CD14-positive monocyte (primary cell): ENCODE data around the gene CARD19. TPM values are rescaled to one million over a fixed set of nuclear protein-coding genes. Genes with fewer than 3 reads are reported as not detected.

Experiments used
- DNase-seq, 3 donors: peaks; one replicate each; pipeline ENCODE4 v3.0.0-alpha.2; 2011 to 2022
- H2AFZ ChIP-seq: 2 replicates; pipeline ENCODE4 v1.6.0; 2012; ENCODE audit warnings: mild to moderate bottlenecking, low read depth, low read length, inconsistent platforms; ENCODE audit not compliant: insufficient read depth, poor library complexity, severe bottlenecking
- H3K27ac ChIP-seq, 2 donors: 1 replicate in 1 of 2; 2 replicates in 1 of 2; pipeline ENCODE4 v1.5.1; 2012 to 2013; ENCODE audit warnings: low read length in 2 of 2, control low read depth in 1 of 2, inconsistent platforms in 1 of 2, low read depth in 1 of 2, mild to moderate bottlenecking in 1 of 2
- H3K27me3 ChIP-seq, 2 donors: one replicate each; pipeline versions ENCODE4 v1.6.0 to v1.6.1; 2011 to 2013; ENCODE audit warnings: low read length in 2 of 2; ENCODE audit not compliant: control insufficient read depth in 2 of 2, insufficient read depth in 2 of 2
- H3K36me3 ChIP-seq, 2 donors: replicated peaks in 1 of 2; 1 replicate in 1 of 2; 2 replicates in 1 of 2; pipeline versions ENCODE4 v1.5.1 to v1.6.1; 2012 to 2013; ENCODE audit warnings: low read length in 2 of 2, control low read depth in 1 of 2, inconsistent platforms in 1 of 2, mild to moderate bottlenecking in 1 of 2; ENCODE audit not compliant: insufficient read depth in 2 of 2, control insufficient read depth in 1 of 2
- H3K4me1 ChIP-seq, 2 donors: 1 replicate in 1 of 2; 2 replicates in 1 of 2; pipeline versions ENCODE4 v1.5.1 to v1.6.1; 2012 to 2013; ENCODE audit warnings: low read length in 2 of 2, control low read depth in 1 of 2, inconsistent platforms in 1 of 2, mild to moderate bottlenecking in 1 of 2, moderate library complexity in 1 of 2; ENCODE audit not compliant: insufficient read depth in 2 of 2, control insufficient read depth in 1 of 2
- H3K4me2 ChIP-seq: replicated peaks from 2 replicates; pipeline ENCODE3; 2012; ENCODE audit warnings: low read length, moderate library complexity, mild to moderate bottlenecking; ENCODE audit not compliant: poor library complexity, severe bottlenecking; ENCODE audit errors: extremely low read depth
- H3K4me3 ChIP-seq, 3 experiments: fragments of 200-600 bp in 1 of 3; sonication (generic) in 1 of 3; replicated peaks in 1 of 3; 1 replicate in 2 of 3; 2 replicates in 1 of 3; pipeline ENCODE4 v1.5.1; 2011 to 2013; ENCODE audit warnings: low read length in 3 of 3, mild to moderate bottlenecking in 3 of 3, control low read depth in 2 of 3, low read depth in 2 of 3, inconsistent platforms in 1 of 3, moderate library complexity in 1 of 3
- H3K79me2 ChIP-seq: 2 replicates; pipeline ENCODE4 v1.6.0; 2012; ENCODE audit warnings: mild to moderate bottlenecking, control low read depth, inconsistent platforms, low read length, moderate library complexity; ENCODE audit not compliant: insufficient read depth
- H3K9ac ChIP-seq: 2 replicates; pipeline ENCODE4 v1.6.0; 2017; ENCODE audit warnings: low read length, mild to moderate bottlenecking; ENCODE audit not compliant: insufficient read depth, poor library complexity, severe bottlenecking
- H3K9me3 ChIP-seq, 2 donors: replicated peaks in 1 of 2; 1 replicate in 1 of 2; 2 replicates in 1 of 2; pipeline versions ENCODE4 v1.5.1 to v1.6.1; 2012 to 2013; ENCODE audit warnings: low read length in 2 of 2, control low read depth in 1 of 2; ENCODE audit not compliant: control insufficient read depth in 1 of 2, insufficient read depth in 1 of 2
- H4K20me1 ChIP-seq: 2 replicates; pipeline ENCODE4 v1.6.0; 2012; ENCODE audit warnings: mild to moderate bottlenecking, low read length, control low read depth, moderate library complexity; ENCODE audit not compliant: insufficient read depth
- H3K27ac Mint-ChIP-seq, 7 donors: one replicate each; pipeline ENCODE4 v1.8.0; 2020; ENCODE audit warnings: mild to moderate bottlenecking in 7 of 7, mixed read lengths in 7 of 7, moderate library complexity in 6 of 7, inconsistent platforms in 2 of 7
- H3K27me3 Mint-ChIP-seq, 3 donors: one replicate each; pipeline ENCODE4 v1.8.0; 2021 to 2022; ENCODE audit warnings: low read depth in 3 of 3, mild to moderate bottlenecking in 3 of 3, mixed read lengths in 3 of 3, moderate library complexity in 3 of 3, inconsistent platforms in 1 of 3
- H3K36me3 Mint-ChIP-seq, 2 donors: one replicate each; pipeline ENCODE4 v1.8.0; 2020; ENCODE audit warnings: mixed read lengths in 2 of 2, inconsistent platforms in 1 of 2, mild to moderate bottlenecking in 1 of 2
- H3K4me1 Mint-ChIP-seq: one replicate; pipeline ENCODE4 v1.8.0; 2020; ENCODE audit warnings: mild to moderate bottlenecking, mixed read lengths
- H3K4me3 Mint-ChIP-seq, 2 donors: one replicate each; pipeline ENCODE4 v1.8.0; 2020; ENCODE audit warnings: mild to moderate bottlenecking in 2 of 2, mixed read lengths in 2 of 2, moderate library complexity in 1 of 2
- H3K9me3 Mint-ChIP-seq, 7 donors: one replicate each; pipeline ENCODE4 v1.8.0; 2020 to 2022; ENCODE audit warnings: mixed read lengths in 7 of 7, mild to moderate bottlenecking in 6 of 7, moderate library complexity in 6 of 7, inconsistent platforms in 2 of 7
- WGBS: methylation state at CpG from one replicate; pipeline ENCODE4 v1.1.5; 2013; ENCODE audit warnings: missing lambda C conversion rate; ENCODE audit not compliant: insufficient coverage; 5-methylcytosine and 5-hydroxymethylcytosine counted together
- intact Hi-C, 2 donors: fragments of 100-400 bp; cut with micrococcal nuclease; formaldehyde crosslinking; loops; one replicate each; pipeline versions ENCODE4 v1.15.0 to v1.15.1; 2023
- polyA plus RNA-seq, 3 donors: library from polyadenylated mRNA; depleted of rRNA in 1 of 3; unstranded in 2 of 3; stranded (reverse) in 1 of 3; fragments of 300-500 nt in 2 of 3; fragments of >200 nt in 1 of 3; fragmentation: Illumina TruSeq in 2 of 3; gene quantifications; 1 replicate in 2 of 3; 2 replicates in 1 of 3; pipeline ENCODE4 v1.2.3, GENCODE V29; 2012 to 2021
- TF ChIP-seq, protein P1 (sequence below): fragments of 200-600 bp; IDR thresholded peaks from one replicate; pipeline ENCODE4 v1.8.0; 2022; ENCODE audit warnings: antibody characterized with exemption, mild to moderate bottlenecking

CARD19 gene
- polyA plus RNA-seq, 3 donors: 130 to 506 (median 137) TPM

DNA sequence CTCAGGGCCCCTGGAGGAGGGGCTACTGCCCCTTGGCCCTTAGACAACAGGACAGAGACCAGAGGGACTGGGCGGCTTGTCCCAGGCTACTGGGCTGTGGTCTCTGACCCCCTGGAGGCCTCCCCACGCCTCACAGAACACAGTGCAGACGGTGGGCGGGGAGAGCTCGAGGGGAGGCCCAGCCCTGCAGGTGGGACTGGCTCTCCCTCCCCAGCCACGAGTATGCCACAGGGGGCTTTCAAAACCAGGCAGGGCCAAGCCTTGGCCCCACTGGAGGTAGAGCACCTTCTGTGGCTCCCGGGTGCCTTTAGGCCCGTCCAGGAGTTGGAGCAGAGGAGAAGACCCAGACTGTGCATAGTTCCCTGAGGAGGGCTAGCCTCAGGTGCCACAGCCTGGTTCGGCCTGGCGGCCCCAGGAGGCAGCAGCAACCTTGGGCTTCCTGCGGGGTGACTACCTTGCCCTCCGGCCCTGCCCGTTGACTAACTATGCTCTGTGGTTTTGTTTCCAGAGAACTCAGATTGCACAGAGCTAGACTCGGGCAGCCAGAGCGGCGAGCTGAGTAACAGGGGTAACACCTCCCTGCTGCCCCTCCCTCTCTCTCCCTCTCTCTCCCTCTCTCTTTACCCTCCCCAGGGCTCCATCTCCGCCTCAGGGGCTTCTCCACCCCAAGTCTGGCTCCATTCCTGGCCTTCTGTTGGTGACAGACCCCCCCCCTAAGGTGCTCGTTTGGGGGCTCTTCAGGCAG lies 15.5 kb downstream of the CARD19 start:
- peak overlapping the region; percentile 98 to 100 for H3K27ac ChIP-seq
- DNase-seq: peak; percentile 88 to 92 (median 92)
- H3K4me1 Mint-ChIP-seq: peaks cover 87% of the 10 kb centered on the region
- H2AFZ ChIP-seq: no peak overlapping the region
- peaks cover 64 to 74% of the 10 kb centered on the region in 2 donors for H3K36me3 Mint-ChIP-seq
- H3K36me3 ChIP-seq: peaks cover 31 to 39% of the 10 kb centered on the region in 2 donors
- H3K4me3 Mint-ChIP-seq: peak overlapping the region in 1 of 2 donors; percentile 68
- H3K27me3 ChIP-seq: no peaks in the 10 kb centered on the region
- peaks cover 75 to 89% of the 10 kb centered on the region in 2 donors for H3K4me1 ChIP-seq
- peaks cover 0 to 2% (median 0%) of the 10 kb centered on the region in 3 donors for H3K27me3 Mint-ChIP-seq
- H3K27ac Mint-ChIP-seq: peak overlapping the region; percentile 97 to 100 (median 99)
- H3K4me3 ChIP-seq: peak overlapping the region in 1 of 3 experiments; percentile 41
- H3K9me3 ChIP-seq: no peaks in the 10 kb centered on the region
- peaks cover 30% of the 10 kb centered on the region for H4K20me1 ChIP-seq
- 44% methylated on average over 18 of the region's 18 CpGs for WGBS
- peaks cover 71% of the 10 kb centered on the region for H3K79me2 ChIP-seq
- peak overlapping the region; percentile 78 for H3K9ac ChIP-seq
- TF ChIP-seq, protein P1, sequence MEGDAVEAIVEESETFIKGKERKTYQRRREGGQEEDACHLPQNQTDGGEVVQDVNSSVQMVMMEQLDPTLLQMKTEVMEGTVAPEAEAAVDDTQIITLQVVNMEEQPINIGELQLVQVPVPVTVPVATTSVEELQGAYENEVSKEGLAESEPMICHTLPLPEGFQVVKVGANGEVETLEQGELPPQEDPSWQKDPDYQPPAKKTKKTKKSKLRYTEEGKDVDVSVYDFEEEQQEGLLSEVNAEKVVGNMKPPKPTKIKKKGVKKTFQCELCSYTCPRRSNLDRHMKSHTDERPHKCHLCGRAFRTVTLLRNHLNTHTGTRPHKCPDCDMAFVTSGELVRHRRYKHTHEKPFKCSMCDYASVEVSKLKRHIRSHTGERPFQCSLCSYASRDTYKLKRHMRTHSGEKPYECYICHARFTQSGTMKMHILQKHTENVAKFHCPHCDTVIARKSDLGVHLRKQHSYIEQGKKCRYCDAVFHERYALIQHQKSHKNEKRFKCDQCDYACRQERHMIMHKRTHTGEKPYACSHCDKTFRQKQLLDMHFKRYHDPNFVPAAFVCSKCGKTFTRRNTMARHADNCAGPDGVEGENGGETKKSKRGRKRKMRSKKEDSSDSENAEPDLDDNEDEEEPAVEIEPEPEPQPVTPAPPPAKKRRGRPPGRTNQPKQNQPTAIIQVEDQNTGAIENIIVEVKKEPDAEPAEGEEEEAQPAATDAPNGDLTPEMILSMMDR: no peak
- peaks cover 0 to 5% (median 0%) of the 10 kb centered on the region in 7 donors for H3K9me3 Mint-ChIP-seq
- peak overlapping the region; percentile 46 for H3K4me2 ChIP-seq
- intact Hi-C loops: loop anchor here in 1 of 2 donors (10.0 kb wide), 1 partner anchor 1053 kb away; no protein-coding TSS in a partner anchor

DNA sequence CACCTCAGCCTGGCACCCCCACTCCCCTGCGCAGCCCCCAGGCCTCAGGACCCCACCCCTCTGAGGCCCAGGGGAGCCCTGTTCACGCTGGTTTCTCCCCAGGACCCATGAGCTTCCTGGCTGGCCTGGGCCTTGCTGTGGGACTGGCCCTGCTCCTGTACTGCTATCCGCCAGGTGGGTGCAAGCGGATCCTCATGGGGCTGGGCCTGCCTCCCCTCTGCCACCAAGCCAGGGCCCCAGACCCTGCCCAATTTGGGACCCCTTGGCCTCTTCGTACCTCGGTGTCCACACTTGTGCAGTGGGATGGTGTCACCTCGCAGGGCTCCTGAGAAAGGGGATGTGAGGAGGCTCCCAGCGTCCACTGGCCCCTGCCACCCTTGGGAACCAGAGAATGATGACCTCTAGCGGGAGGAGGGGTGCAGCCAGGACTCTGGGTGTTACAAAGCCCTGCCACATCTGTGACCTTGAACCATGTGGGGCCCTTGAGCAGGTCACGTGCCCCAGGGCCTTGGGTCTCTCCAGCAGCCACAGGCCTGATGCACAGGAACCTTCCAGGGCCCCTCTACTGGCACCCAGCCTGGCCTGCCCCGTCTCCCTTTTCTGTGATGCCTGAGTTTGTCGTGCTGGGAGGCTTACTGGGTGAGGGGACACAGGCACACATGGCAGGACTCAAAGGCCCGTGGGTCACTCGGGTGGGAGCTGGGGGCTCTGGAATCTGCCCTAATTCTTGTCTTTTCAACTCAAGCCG lies 16.3 kb downstream of the CARD19 start:
- Mint-ChIP-seq H3K4me1 (peaks cover 87% of the 10 kb centered on the region), H3K27ac (peak overlapping the region; percentile 97 to 100 (median 99)), H3K9me3 (peaks cover 0 to 5% (median 0%) of the 10 kb centered on the region in 7 donors), H3K27me3 (peaks cover 0 to 2% (median 0%) of the 10 kb centered on the region in 3 donors), H3K4me3 (peak overlapping the region; percentile 68 to 69), H3K36me3 (peaks cover 58 to 68% of the 10 kb centered on the region in 2 donors)
- DNase-seq: peak; percentile 69 to 82 (median 72)
- H3K79me2 ChIP-seq: peaks cover 64% of the 10 kb centered on the region
- H3K4me1 ChIP-seq: peaks cover 83 to 96% of the 10 kb centered on the region in 2 donors
- 63% methylated on average over 13 of the region's 15 CpGs for WGBS
- H3K36me3 ChIP-seq: peaks cover 29 to 32% of the 10 kb centered on the region in 2 donors
- H3K4me2 ChIP-seq: peak overlapping the region; percentile 46
- H4K20me1 ChIP-seq: peaks cover 23% of the 10 kb centered on the region
- H3K4me3 ChIP-seq: peak overlapping the region in 1 of 3 experiments; percentile 41
- no peaks in the 10 kb centered on the region for H3K27me3 ChIP-seq
- no peak overlapping the region for H2AFZ ChIP-seq
- intact Hi-C loops: loop anchor here in 1 of 2 donors (10.0 kb wide), 1 partner anchor 1053 kb away; no protein-coding TSS in a partner anchor
- H3K9ac ChIP-seq: peak overlapping the region; percentile 78
- peak overlapping the region; percentile 98 to 100 for H3K27ac ChIP-seq
- TF ChIP-seq, protein P1: peak; percentile 14
- no peaks in the 10 kb centered on the region for H3K9me3 ChIP-seq
